EL (cell line): ENCODE results near the gene STS.
"Not testable (repeated sequence)": the region's sequence is repeated elsewhere in the genome, so short reads cannot be mapped to it uniquely, and the experiment has no call there.

Source experiments
- DNase-seq: peaks from one replicate; pipeline ENCODE4 v3.0.0-alpha.2; 2016

Gene STS

GRCh38 chrX:7143076-7143475 lies 4.4 kb upstream of the STS start:
- DNase-seq: no peak

- DNase-seq: no peak
Observed at GRCh38 chrX:7143941-7144525, 3.5 kb upstream of the STS start.

GRCh38 chrX:7145454-7145853 lies 2.1 kb upstream of the STS start:
- DNase-seq: peak; percentile 29

- peak; percentile 3 for DNase-seq
Observed at GRCh38 chrX:7146020-7146702, 1.4 kb upstream of the STS start.

GRCh38 chrX:7146703-7147412 lies 654 bp upstream of the STS start:
- no peak for DNase-seq

- DNase-seq: peak; percentile 74
Observed at GRCh38 chrX:7147978-7148854, 704 bp downstream of the STS start, which contains the start of gene PUDP. TSS of gene PUDP (minus strand) at chrX:7148153. CDS start at chrX:7148113, 40 bp downstream.

GRCh38 chrX:7149411-7149810 lies 1.9 kb downstream of the STS start:
- no peak for DNase-seq

GRCh38 chrX:7153231-7153630 lies 5.7 kb downstream of the STS start:
- DNase-seq: no peak

- no peak for DNase-seq
Observed at GRCh38 chrX:7154041-7154597, 6.6 kb downstream of the STS start.

GRCh38 chrX:7155163-7155562 lies 7.7 kb downstream of the STS start:
- no peak for DNase-seq

GRCh38 chrX:7156879-7157278 lies 9.4 kb downstream of the STS start:
- no peak for DNase-seq

- DNase-seq: no peak
Observed at GRCh38 chrX:7158468-7158990, 11.0 kb downstream of the STS start.

GRCh38 chrX:7159149-7159861 lies 11.8 kb downstream of the STS start:
- no peak for DNase-seq

- DNase-seq: no peak
Observed at GRCh38 chrX:7163146-7163677, 15.7 kb downstream of the STS start.

GRCh38 chrX:7164174-7164573 lies 16.7 kb downstream of the STS start:
- no peak for DNase-seq

- no peak for DNase-seq
Observed at GRCh38 chrX:7168371-7168770, 20.9 kb downstream of the STS start.

- no peak for DNase-seq
Observed at GRCh38 chrX:7169627-7170026, 22.1 kb downstream of the STS start.

GRCh38 chrX:7170898-7171297 lies 23.4 kb downstream of the STS start:
- DNase-seq: peak; percentile 13

- not testable (repeated sequence) for DNase-seq
Observed at GRCh38 chrX:7178859-7179258, 31.3 kb downstream of the STS start.

- DNase-seq: no peak
Observed at GRCh38 chrX:7179446-7179845, 31.9 kb downstream of the STS start.

GRCh38 chrX:7184816-7185215 lies 37.3 kb downstream of the STS start:
- no peak for DNase-seq

GRCh38 chrX:7188672-7189071 lies 41.2 kb downstream of the STS start:
- DNase-seq: no peak
